Measurements from ENCODE around the gene SMAD3. TPM values are rescaled to one million over a fixed set of nuclear protein-coding genes. Genes with fewer than 3 reads are reported as not detected.
"Not testable (repeated sequence)": the region's sequence is repeated elsewhere in the genome, so short reads cannot be mapped to it uniquely, and the experiment has no call there.

The SMAD3 gene
- 18.0 TPM for total RNA-seq
- long read RNA-seq, full-length matches to known transcripts = 1 of 5 reads
- long read RNA-seq, partial matches to known transcripts = 0 of 5 reads
- long read RNA-seq, other reads (novel, unspliced or antisense) = 4 of 5 reads

- intact Hi-C loops (cut with DNase I) = loop anchor here (1.0 to 10.0 kb wide), 4 partner anchors 121 to 237 kb away; partner anchors contain the start of genes AAGAB and IQCH
- ATAC-seq (peak; percentile 95), DNase-seq (ENCODE audit: missing footprints) (peak; percentile 93)
Observed at GRCh38 chr15:67065531-67066005, at the start of gene SMAD3. Gene SMAD3 (plus strand): TSS chr15:67065602. CDS start chr15:67066155, 553 bp downstream.

GRCh38 chr15:67017311-67017710 lies 48.1 kb upstream of the SMAD3 start:
- no peak for DNase-seq (ENCODE audit: missing footprints)
- intact Hi-C loops (cut with DNase I) = no loop called here
- no peak for ATAC-seq

GRCh38 chr15:67018026-67018425 lies 47.4 kb upstream of the SMAD3 start:
- intact Hi-C loops (cut with DNase I) = no loop called here
- DNase-seq (ENCODE audit: missing footprints) = no peak
- ATAC-seq = no peak

- no peak for ATAC-seq
- intact Hi-C loops (cut with DNase I) = no loop called here
- no peak for DNase-seq (ENCODE audit: missing footprints)
Observed at GRCh38 chr15:67018441-67018840, 47.0 kb upstream of the SMAD3 start.

- no peak for ATAC-seq
- intact Hi-C loops (cut with DNase I) = no loop called here
- no peak for DNase-seq (ENCODE audit: missing footprints)
Observed at GRCh38 chr15:67019069-67019468, 46.3 kb upstream of the SMAD3 start.

GRCh38 chr15:67019884-67020520 lies 45.4 kb upstream of the SMAD3 start:
- DNase-seq (ENCODE audit: missing footprints) (no peak), ATAC-seq (no peak)
- intact Hi-C loops (cut with DNase I) = no loop called here

GRCh38 chr15:67020668-67021067 lies 44.7 kb upstream of the SMAD3 start:
- intact Hi-C loops (cut with DNase I); ATAC-seq; DNase-seq (ENCODE audit: missing footprints): not testable (repeated sequence)

GRCh38 chr15:67021455-67021854 lies 43.9 kb upstream of the SMAD3 start:
- intact Hi-C loops (cut with DNase I) = no loop called here
- ATAC-seq (no peak), DNase-seq (ENCODE audit: missing footprints) (no peak)

- ATAC-seq (no peak), DNase-seq (ENCODE audit: missing footprints) (no peak)
- intact Hi-C loops (cut with DNase I) = no loop called here
Observed at GRCh38 chr15:67022587-67023105, 42.8 kb upstream of the SMAD3 start.

GRCh38 chr15:67023517-67024313 lies 41.7 kb upstream of the SMAD3 start:
- DNase-seq (ENCODE audit: missing footprints) = no peak
- intact Hi-C loops (cut with DNase I) = no loop called here
- peak; percentile 12 for ATAC-seq

GRCh38 chr15:67024314-67024997 lies 40.9 kb upstream of the SMAD3 start:
- DNase-seq (ENCODE audit: missing footprints) (peak; percentile 79), ATAC-seq (peak; percentile 91)
- intact Hi-C loops (cut with DNase I) = no loop called here

GRCh38 chr15:67024998-67025368 lies 40.4 kb upstream of the SMAD3 start:
- intact Hi-C loops (cut with DNase I) = no loop called here
- DNase-seq (ENCODE audit: missing footprints) = no peak
- no peak for ATAC-seq

GRCh38 chr15:67025719-67026609 lies 39.4 kb upstream of the SMAD3 start:
- no peak for DNase-seq (ENCODE audit: missing footprints)
- ATAC-seq = peak; percentile 58
- intact Hi-C loops (cut with DNase I) = no loop called here

- intact Hi-C loops (cut with DNase I) = no loop called here
- DNase-seq (ENCODE audit: missing footprints) = no peak
- ATAC-seq = no peak
Observed at GRCh38 chr15:67026610-67026967, 38.8 kb upstream of the SMAD3 start.

GRCh38 chr15:67028440-67028839 lies 37.0 kb upstream of the SMAD3 start:
- DNase-seq (ENCODE audit: missing footprints); intact Hi-C loops (cut with DNase I); ATAC-seq: not testable (repeated sequence)

- intact Hi-C loops (cut with DNase I) = no loop called here
- DNase-seq (ENCODE audit: missing footprints) = no peak
- no peak for ATAC-seq
Observed at GRCh38 chr15:67030036-67030762, 35.2 kb upstream of the SMAD3 start.

GRCh38 chr15:67031331-67031730 lies 34.1 kb upstream of the SMAD3 start:
- DNase-seq (ENCODE audit: missing footprints) = no peak

GRCh38 chr15:67032608-67033007 lies 32.8 kb upstream of the SMAD3 start:
- peak; percentile 14 for ATAC-seq
- intact Hi-C loops (cut with DNase I) = no loop called here
- DNase-seq (ENCODE audit: missing footprints) = no peak

More at GRCh38 chr15:67031331-67031730, 34.1 kb upstream of the SMAD3 start:
- intact Hi-C loops (cut with DNase I) = no loop called here
- ATAC-seq = no peak
